Fibroblast of peridontal ligament (primary cell): ENCODE data around the gene CSF2RB.

Source experiments
- DNase-seq: peaks from one replicate; pipeline ENCODE4 v3.0.0-alpha.2; 2010; ENCODE audit errors: extremely low read depth

The CSF2RB gene

GRCh38 chr22:36891646-36892045 lies 21.8 kb upstream of the CSF2RB start:
- DNase-seq, result no peak

GRCh38 chr22:36892292-36892691 lies 21.1 kb upstream of the CSF2RB start:
- DNase-seq, result no peak

- no peak for DNase-seq
These were observed 20.2 kb upstream of the CSF2RB start for GRCh38 chr22:36893262-36893661.

- DNase-seq, result no peak
These were observed 19.2 kb upstream of the CSF2RB start for GRCh38 chr22:36894266-36894665.

- no peak for DNase-seq
These were observed 15.8 kb upstream of the CSF2RB start for GRCh38 chr22:36897611-36898010.

GRCh38 chr22:36898690-36899089 lies 14.7 kb upstream of the CSF2RB start:
- DNase-seq, result no peak

GRCh38 chr22:36899498-36899897 lies 13.9 kb upstream of the CSF2RB start:
- no peak for DNase-seq

- DNase-seq, result no peak
These were observed 13.2 kb upstream of the CSF2RB start for GRCh38 chr22:36900225-36900624.

GRCh38 chr22:36900880-36901279 lies 12.5 kb upstream of the CSF2RB start:
- no peak for DNase-seq

GRCh38 chr22:36901411-36902142 lies 11.9 kb upstream of the CSF2RB start:
- DNase-seq, result no peak

- DNase-seq, result no peak
These were observed 11.1 kb upstream of the CSF2RB start for GRCh38 chr22:36902143-36902926.

GRCh38 chr22:36904260-36904880 lies 9.1 kb upstream of the CSF2RB start:
- DNase-seq, result no peak

- DNase-seq, result no peak
These were observed 5.9 kb upstream of the CSF2RB start for GRCh38 chr22:36907253-36908195.

GRCh38 chr22:36910461-36910860 lies 3.0 kb upstream of the CSF2RB start:
- no peak for DNase-seq

GRCh38 chr22:36911887-36912661 lies 1.4 kb upstream of the CSF2RB start:
- DNase-seq, result no peak

- DNase-seq, result no peak
These were observed 568 bp upstream of the CSF2RB start for GRCh38 chr22:36912694-36913426.

GRCh38 chr22:36914390-36914752 lies 943 bp downstream of the CSF2RB start:
- DNase-seq, result no peak

GRCh38 chr22:36916034-36916433 lies 2.6 kb downstream of the CSF2RB start:
- no peak for DNase-seq

- no peak for DNase-seq
These were observed 5.3 kb downstream of the CSF2RB start for GRCh38 chr22:36918586-36919284.
